HG02610 (cell line): Measurements from ENCODE around the gene AP1AR.
"Not testable (repeated sequence)": the region's sequence is repeated elsewhere in the genome, so short reads cannot be mapped to it uniquely, and the experiment has no call there.

Source experiments
- ATAC-seq: cut with Tn5 transposase; IDR thresholded peaks from one replicate; pipeline ENCODE4 v1.9.1; 2021; ENCODE audit warnings: mild to moderate bottlenecking, moderate library complexity; ENCODE audit not compliant: unreplicated experiment

AP1AR gene, protein sequence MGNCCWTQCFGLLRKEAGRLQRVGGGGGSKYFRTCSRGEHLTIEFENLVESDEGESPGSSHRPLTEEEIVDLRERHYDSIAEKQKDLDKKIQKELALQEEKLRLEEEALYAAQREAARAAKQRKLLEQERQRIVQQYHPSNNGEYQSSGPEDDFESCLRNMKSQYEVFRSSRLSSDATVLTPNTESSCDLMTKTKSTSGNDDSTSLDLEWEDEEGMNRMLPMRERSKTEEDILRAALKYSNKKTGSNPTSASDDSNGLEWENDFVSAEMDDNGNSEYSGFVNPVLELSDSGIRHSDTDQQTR

DNA sequence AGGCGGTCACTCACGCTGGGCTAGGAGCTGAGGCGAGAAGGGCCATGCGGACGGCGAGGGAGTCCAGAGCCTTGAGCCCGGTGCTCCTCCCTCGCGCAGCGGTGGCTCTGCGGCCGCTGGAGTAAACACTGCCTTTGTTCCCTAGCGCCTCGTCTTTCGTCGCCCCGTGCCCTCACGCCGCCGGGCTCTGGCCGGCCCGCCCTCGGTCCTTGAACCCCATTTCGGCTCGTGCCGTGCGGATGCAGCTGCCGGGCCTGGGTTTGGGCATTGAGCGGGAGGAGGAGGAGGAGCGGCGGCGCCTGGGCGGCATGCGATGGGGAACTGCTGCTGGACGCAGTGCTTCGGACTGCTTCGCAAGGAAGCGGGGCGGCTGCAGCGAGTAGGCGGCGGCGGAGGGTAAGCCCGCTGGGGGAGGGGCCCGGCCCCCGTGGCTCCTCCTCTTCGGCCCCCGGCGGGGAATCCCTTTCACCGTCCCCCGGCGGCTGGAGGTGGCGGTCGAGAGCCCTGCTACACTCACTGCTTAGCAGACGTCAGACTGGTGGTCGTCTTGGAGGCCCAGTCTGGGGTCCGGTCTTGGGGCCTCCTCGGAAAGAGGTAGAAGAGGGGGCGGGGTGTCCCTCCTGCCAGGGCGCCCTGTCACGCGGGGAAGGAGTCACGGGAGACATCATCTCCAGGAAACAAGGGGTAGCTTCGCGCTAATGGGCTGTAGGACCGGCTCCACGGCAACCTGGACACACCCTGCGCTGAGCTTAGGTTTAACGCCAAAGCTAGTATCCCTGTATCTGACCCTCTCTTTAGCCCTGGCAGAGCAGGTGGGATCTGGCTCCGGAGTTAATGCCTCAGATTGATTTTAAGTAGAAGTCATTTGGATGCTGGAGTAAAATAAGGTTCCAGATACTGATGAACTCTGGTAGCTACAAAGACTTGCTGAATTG is at the start of gene AP1AR:
Gene AP1AR, plus strand, starts transcription at position 9 of the 935 bp plus-strand sequence. Its CDS starts 305 bp downstream, at position 314.
- peak; percentile 63 for ATAC-seq

DNA sequence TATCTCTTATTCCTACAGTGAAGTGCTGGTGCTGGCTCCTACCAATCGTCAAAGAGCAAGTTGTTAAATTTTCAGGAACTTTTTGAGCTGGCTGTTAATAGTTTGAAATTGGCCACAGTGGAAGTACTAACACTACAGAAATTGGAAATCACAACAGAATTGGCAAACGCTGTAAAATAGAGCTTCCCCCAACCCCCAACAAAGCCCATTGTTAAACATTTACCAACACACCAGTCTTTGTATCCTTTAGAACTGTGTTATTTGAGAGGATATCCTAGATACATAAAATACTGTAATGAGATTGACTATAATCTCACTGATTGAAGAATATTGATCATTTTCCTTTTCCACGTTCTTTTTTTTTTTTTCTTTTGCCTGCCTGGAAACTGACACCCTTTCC is 49.0 kb upstream of the AP1AR start:
- no peak for ATAC-seq

DNA sequence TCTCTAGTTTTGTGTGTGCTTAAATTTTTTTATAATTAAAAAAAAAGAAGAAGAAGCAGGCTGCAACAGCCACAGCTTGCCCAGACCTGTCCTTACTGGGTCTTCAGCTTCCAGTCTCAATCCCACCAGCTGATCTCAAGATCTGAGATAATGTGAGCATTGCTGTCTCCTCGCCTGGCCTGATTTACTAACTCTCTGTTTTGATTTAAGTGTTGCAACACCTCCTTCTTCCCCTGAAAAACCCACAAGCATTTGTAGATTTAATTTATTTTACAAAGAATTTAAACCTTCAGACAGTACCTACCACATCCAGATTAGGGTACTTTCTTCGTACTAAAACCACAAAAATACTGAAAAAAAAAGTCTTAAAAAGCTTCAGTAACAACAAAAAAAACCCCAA is 48.3 kb upstream of the AP1AR start:
- no peak for ATAC-seq

DNA sequence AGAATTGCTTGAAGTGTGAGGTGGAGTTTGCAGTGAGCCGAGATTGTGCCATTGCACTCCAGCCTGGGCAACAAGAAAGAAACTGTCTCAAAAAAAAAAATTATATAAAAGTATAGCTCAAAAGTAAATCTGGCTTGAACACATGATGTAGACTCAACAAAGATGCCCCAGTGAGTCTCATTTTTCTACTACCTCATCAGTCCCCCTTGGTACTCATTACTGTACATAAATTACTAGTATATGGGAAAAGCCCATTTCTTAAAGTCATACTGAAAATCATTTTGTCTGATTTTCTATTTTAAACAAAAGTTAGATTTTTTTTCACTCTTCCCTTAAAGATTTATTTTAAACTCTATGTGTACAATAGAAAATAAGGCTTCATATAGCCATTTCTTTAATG is 47.1 kb upstream of the AP1AR start:
- peak; percentile 60 for ATAC-seq

DNA sequence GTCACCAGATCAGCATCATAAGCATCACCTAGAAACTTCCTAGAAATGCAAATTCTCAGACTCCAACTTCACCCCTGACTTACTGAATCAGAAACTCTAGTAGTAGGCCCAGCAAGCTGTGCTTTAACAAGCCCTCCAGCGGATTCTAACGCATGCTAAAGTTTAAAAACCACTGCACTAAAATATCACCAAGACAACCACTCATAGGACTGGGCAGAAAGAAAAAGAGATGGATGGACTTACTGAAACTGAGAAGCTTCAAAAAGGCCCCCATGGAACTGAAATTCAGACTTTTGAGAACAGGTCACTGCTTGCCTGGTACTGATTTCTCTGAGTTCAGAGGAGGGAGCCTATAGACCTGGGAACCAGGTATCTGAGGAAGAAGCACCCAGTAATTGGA is 46.3 kb upstream of the AP1AR start:
- ATAC-seq, result peak; percentile 71

DNA sequence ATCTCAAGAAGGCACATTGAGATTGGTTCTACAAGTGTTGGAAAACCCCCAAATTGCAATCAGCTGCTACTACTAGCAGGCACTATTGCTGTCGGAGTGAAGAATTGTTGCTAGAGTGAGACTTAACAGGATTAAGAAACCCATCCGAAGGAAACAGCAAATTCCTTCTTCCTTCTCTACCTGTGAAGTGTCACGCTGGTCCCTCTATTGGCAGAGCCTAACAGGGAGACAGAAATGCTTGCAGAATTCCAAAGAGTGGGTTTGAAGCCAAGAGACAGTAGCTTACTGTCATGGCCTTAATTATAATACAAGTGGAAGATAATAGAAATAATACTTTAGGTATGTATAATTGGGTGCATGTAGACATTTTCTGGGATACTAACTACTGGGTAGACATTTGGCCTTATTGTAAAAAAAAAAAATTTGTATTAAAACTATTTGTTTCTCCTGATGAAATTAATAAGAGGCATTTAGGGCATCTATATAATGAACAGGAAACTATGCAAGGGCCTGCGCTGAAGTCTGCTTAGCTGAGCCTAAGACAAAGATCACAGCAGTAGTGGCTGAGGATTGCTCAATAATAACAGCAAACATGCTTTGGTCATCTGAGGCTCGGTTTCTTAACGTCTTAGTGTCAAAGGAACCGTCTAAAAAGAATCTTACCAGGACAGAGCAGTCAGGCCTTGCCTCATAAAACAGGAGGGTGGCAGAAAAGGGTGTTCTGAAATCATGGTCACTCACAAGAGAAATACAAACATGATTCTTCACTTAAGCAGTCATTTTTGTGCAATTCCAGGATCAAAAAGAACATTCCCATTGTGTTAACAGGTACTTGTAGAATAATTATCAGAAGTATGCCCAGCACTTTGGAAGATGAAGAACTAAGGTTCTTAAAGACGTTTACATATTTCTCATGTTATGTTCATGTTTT is 45.6 kb upstream of the AP1AR start:
- no peak for ATAC-seq

DNA sequence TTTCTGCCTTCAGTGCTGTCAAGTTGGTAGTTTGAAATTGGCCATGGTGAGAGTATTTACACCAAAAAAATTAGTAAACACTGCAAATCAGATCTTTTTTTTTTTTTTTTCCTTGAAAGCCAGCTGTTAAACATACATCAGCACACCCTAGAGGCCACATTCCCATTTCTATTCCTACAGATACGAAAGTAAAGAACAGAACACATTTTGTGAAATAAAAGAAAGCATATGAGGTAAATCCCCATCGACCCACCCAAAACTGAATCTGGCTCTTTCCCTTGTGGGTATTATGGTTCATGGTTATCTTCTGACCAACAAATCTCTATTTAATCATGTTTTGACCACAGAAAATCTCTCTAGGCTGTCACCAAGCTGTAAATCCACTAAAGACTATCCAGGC is 41.8 kb upstream of the AP1AR start:
- no peak for ATAC-seq

DNA sequence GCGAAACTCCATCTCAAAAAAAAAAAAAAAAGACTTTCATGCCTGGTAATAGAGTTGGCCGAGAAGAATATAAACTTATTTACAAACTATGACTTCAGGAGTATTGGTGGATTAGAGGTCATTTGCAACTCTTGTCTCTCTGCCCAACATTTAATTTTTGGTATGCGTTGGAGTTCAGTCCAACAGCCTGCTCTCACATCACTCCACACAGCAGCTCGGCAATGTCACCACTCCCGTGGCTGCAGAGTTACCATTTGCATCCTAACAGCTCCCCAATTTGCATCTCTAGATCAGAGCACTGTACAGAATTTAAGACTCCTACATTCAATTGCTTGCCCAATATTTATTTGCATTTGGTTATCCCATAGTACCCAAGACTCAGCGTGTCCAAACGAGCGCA is 40.9 kb upstream of the AP1AR start:
- no peak for ATAC-seq

DNA sequence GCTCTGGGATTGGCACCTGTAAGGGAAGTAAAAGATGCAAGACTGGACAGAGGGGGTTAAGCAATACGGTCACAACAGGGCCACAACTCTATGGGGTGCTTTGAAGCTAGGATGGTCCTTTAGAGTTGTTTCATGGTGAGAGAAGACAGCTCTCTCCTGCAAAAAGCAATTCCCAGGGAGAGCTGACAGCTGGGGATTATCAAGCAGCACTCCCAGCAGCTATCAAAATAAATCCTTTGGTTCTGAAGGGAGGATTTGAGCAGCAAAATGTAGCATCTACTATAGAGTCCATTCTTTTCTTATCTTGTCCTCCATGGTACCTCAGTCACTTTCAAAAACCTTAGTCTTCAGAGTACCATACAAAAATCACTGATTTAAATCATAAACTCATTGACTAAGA is 35.1 kb upstream of the AP1AR start:
- no peak for ATAC-seq

DNA sequence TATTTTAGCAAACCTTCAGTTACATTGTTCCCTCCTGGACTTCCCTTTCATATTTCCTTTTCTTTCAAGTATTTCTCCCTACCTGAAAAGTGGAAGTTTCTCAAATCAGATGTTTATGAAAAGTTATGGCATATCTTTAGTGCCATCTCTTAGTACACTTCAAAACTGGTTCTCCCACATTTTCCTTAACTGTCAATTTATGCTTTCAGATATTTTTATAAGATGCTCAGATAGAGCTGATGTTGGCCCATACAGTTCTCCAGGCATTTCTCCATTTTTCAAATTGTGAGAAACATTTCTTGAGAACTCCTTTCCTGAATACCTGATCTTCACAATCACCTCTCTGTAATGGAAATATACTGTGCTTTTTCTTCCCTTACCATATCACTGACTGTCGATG is 32.5 kb upstream of the AP1AR start:
- peak; percentile 8 for ATAC-seq

DNA sequence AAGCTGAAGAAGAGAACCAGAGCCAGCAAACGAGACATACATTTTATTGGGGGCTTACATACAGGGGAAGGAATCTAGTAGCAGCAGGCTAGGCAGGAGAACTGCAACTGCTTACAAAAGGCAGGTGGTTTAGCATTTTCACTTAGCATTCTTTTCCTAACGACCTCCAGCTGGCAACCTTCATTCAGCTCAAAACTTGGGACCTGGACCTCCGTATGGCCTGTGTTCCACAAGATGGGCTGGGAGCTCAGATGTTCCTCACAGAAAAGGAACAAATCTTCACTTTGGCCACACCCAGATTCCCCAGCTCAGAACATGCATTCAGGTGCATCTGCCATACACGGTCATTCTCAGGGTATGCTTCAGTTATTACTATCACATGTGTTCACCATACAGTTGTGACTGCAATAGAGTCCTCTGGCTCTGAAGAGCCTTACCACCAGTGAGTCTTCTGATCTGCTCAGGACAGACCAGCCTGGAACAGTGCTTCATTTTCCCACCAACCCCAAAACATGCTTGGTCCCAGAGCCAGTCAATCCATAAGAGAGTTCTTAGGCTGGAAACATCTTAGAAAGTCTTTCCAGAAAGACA is 29.6 kb upstream of the AP1AR start:
- peak; percentile 35 for ATAC-seq

DNA sequence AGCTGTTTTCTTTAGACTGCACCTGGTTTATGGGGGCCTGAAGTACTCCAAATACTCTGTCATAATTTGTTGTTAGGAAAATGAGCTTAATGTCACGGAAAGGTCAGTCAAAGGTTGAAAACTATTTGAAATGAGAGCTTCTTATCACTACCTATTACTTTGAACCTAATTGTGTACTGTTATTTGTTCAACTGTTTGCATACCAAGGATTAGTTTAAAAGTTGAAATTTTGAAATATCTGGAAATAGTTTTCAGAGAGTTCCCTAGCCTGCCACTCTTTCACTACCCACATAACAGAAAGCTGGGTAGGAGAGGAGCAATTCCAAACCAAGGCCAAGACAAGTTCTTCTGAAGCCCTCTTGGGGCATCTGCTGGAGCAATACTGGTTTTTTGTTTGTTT is 28.0 kb upstream of the AP1AR start:
- ATAC-seq, result no peak

DNA sequence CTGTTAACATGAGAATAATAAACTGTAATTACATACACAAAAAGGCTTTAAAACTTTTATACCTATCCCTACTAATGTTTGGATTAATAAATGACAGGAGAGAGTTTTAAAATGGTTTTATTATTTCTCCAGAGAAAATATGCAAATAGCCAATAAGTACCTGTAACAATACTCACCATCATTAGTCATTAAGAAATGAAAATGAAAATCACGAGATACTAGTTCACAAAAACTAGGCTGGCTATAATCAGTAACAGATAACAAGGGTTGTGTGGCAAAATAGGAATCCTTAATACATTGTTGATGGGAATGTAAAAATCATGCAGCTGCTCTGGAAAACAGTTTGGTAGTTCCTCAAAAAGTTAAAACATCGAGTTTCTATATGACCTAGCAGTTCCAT is 25.2 kb upstream of the AP1AR start:
- ATAC-seq, result no peak

DNA sequence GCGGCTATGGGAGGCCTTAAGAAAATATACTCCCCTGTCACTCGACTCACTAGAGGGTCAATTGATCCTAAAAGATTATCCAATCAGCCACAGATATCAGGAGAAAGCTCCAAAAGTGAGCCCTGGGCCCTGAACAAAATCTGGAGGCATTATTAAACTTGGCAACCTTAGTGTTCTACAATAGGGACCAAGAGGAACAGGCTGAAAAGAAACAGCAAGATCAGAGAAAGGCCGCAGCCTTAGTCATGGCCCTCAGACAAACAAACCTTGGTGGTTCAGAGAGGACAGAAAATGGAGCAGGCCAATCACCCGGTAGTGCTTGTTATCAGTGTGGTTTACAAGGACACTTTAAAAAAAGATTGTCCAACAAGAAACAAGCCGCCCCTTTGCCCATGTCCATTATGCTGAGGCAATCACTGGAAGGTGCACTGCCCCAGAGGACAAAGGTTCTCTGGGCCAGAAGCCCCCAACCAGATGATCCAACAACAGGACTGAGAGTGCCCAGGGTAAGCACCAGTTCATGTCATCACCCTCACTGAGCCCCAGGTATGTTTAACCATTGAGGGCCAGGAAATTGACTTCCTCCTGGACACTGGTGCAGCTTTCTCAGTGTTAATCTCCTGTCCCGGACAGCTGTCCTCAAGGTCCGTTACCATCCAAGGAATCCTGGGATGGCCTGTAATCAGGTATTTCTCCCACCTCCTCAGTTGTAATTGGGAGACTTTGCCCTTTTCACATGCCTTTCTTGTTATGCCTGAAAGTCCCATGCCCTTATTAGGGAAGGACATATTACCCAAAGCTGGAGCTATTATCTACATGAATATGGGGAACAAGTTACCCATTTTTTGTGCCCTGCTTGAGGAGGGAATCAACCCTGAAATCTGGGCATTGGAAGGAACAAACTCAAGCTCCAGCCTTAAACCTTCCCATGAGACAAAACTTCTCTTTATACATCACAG is 23.2 kb upstream of the AP1AR start:
- not testable (repeated sequence) for ATAC-seq

DNA sequence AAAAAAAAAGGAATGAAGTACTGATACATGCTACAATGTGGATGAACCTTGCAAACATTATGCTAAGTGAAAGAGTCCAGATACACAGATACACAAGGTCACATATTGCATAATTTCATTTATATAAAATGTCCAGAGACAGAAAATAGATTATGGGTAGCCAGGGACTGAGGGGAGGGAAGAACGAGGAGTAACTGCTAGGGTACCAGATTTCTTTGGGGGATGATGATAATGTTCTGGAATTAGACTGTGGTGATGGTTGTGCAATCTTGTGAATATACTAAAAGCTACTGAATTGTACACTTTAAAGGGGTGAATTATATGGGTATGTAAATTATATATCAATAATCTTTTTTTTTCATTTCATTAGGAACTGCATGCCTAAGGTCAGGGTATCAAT is 20.8 kb upstream of the AP1AR start:
- ATAC-seq, result no peak

DNA sequence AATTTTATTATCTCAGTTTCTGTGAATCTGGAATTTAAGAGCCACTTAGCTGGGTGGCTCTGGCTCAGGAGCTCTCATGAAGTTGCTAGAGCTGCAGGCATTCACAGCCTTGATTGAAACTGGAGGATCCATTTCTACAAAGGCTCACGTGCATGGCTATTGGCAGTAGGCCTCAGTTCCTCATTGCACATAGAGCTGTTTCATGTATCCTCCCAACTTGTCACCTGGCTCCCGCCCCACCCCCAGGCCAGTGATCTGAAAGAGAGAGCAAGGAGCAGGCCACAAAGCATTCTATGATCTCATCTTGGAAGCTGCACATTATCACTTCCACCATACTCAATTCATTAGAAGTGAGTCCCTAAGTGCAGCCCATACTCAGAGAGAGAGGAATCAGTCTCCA is 18.5 kb upstream of the AP1AR start:
- ATAC-seq, result no peak

DNA sequence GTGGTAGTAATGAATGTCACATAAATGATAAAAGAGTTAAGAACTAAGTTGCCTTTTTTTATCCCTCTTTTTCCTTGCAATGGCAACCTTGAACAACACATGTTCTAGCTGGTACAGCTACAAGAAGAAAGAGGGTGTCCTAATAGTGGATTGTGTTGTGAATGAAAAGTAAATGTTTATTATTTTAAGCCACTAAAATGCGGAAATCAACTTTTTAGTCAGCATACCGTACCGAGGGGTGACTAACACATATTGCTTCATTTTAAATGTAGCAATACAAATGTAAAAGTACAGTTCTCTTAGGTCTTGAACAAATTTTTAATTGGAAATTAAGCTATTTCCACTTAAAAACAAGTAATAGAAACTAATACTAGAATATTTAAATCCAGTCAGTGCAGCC is 17.7 kb upstream of the AP1AR start:
- no peak for ATAC-seq

DNA sequence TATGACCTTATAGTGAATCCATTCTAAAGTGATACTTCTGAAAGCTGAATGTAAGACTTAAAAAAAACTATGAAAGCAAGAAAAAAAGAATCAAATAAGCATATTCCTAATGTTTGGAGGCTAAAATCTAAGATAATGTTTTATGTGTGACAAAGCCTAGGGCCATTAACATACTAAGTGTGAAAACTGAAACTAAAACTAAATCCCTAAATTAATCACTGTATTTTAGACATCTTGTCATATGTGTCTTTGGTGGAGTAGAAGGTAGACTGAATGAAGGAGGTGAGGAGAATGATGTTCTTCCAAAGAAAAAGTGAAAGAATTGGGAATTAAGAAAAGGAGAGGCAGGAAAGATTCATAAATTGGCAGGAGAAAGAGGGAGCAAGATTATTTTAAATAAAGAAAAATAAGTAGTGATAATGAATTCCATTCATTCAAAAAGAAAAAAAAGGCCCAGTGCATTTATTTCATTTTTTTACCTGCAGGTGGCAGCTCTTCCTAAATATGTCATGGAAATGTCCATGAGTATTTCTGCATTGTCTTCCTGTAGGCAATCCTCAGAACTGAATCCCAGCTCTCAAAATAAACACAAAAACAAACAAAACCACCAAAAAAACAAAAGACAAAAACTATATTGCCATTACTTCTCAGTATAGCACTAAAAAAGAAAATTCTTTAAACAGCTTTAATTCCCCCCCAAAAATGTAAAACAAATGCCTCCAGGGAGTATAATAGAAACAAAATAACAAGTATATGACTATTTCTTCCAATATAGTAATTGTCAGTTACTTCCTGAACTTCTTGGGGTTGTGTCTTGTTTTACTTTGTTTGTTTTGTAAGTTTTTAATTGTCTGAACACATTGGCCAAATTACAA is 17.0 kb upstream of the AP1AR start:
- peak; percentile 79 for ATAC-seq
